ENCODE measurements around the gene RTN4RL1. TPM values are rescaled to one million over a fixed set of nuclear protein-coding genes. Genes with fewer than 3 reads are reported as not detected.

RTN4RL1 gene
- total and polyA plus RNA-seq, 2 of the 13 experiments (the other 11 are each of a cell fraction or from before 2014, with no cell fraction given) = 0.01 TPM; not detected in 1

DNA sequence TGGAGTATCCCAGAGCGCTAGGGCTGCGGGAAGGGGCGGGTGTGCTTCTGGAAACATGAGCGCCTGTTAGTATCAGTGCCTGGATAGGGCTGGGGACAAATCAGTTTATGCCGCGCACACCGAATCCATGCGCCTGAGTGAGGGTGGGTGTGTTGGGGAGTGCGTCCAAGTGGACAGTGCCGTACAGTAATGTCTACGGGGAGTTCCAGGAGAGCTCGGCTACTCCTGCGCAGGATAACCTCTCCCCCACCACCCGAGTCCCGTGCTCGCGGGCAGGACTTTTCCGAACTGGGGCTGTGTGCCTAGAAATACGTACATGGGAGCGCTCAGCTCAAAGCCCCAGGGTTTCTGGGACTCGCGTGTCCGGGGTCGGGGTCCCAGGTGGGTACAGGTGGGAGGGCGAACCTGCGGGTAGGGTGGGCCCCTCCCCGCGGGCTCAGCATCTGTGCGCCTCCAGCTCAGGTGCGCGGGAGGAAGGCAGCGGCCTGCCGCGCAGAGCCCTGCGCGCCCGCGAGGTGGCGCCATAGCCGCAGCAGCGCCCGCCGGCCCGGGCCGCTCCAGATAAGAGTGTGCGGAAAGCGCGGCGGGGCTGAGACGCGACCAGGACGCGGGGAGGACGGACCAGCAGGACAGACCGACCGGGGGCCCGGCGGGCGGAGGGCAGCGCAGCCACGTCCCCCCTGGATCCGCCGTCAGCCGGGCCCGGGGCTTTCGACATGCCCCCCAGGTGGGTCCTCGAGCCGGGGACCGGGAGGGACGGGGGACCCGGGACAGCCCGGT is 29.6 kb upstream of the RTN4RL1 start, which contains the start of gene HIC1 (continued):
- TF ChIP-seq ZNF496 (CRISPR knock-in tag; IDR thresholded peaks at IDR 0.05; ENCODE audit: insufficient replicate concordance) = no peak
- TF ChIP-seq ETV5 (CRISPR knock-in tag; IDR thresholded peaks at IDR 0.05; ENCODE audit: borderline replicate concordance) = peak; percentile 33; the same call in 1 of the 2 replicates
- TF ChIP-seq MTF1 (CRISPR knock-in tag; IDR thresholded peaks at IDR 0.05) = no peak
- TF ChIP-seq GMEB1 (CRISPR knock-in tag; IDR thresholded peaks at IDR 0.05; ENCODE audit: borderline replicate concordance) = no peak
- TF ChIP-seq GRHL1 (CRISPR knock-in tag; conservative IDR thresholded peaks at IDR 0.05) = no peak
- no peak for TF ChIP-seq ZNF431 (CRISPR knock-in tag; IDR thresholded peaks at IDR 0.05; ENCODE audit: borderline replicate concordance, low read depth)
- no peak for TF ChIP-seq RFXAP (CRISPR knock-in tag; IDR thresholded peaks at IDR 0.05; ENCODE audit: borderline replicate concordance)
- no peak for TF ChIP-seq ZBTB21 (CRISPR knock-in tag; IDR thresholded peaks at IDR 0.05)
- TF ChIP-seq HOXD1 (CRISPR knock-in tag; IDR thresholded peaks at IDR 0.05) = no peak
- no peak for TF ChIP-seq HOXA9 (CRISPR knock-in tag; IDR thresholded peaks at IDR 0.05; ENCODE audit: borderline replicate concordance)
- TF ChIP-seq, protein P1, sequence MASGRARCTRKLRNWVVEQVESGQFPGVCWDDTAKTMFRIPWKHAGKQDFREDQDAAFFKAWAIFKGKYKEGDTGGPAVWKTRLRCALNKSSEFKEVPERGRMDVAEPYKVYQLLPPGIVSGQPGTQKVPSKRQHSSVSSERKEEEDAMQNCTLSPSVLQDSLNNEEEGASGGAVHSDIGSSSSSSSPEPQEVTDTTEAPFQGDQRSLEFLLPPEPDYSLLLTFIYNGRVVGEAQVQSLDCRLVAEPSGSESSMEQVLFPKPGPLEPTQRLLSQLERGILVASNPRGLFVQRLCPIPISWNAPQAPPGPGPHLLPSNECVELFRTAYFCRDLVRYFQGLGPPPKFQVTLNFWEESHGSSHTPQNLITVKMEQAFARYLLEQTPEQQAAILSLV (CRISPR knock-in tag; IDR thresholded peaks at IDR 0.05; ENCODE audit: borderline replicate concordance) = no peak
- TF ChIP-seq EP300 (IDR thresholded peaks at IDR 0.05; ENCODE audit: low read depth in 2 of 2, low read length in 2 of 2) = no peak
- TF ChIP-seq EP300 (CRISPR knock-in tag; IDR thresholded peaks at IDR 0.05; ENCODE audit: borderline replicate concordance) = no peak
- no peak for TF ChIP-seq PREB (CRISPR knock-in tag; IDR thresholded peaks at IDR 0.05)
- TF ChIP-seq MXD4 (CRISPR knock-in tag; IDR thresholded peaks at IDR 0.05) = 0 out of 2 replicates have a peak, but pooled peaks have one; percentile 32
- TF ChIP-seq ATF3 (CRISPR knock-in tag; IDR thresholded peaks at IDR 0.05) = no peak
- no peak for TF ChIP-seq NFRKB (IDR thresholded peaks at IDR 0.05)
- TF ChIP-seq GZF1 (CRISPR knock-in tag; IDR thresholded peaks at IDR 0.05) = no peak
- TF ChIP-seq ZNF841 (CRISPR knock-in tag; IDR thresholded peaks at IDR 0.05; ENCODE audit: borderline replicate concordance) = no peak
- TF ChIP-seq AKAP8 (CRISPR knock-in tag; IDR thresholded peaks at IDR 0.05) = no peak
- peak; percentile 32; the same call in 1 of the 2 replicates for TF ChIP-seq ZC3H13 (CRISPR knock-in tag; IDR thresholded peaks at IDR 0.05)
- no peak for TF ChIP-seq SRSF4 (IDR thresholded peaks at IDR 0.05; ENCODE audit: low read depth, low read length, poor library complexity, severe bottlenecking)
- no peak for TF ChIP-seq ZSCAN25 (CRISPR knock-in tag; IDR thresholded peaks at IDR 0.05)
- TF ChIP-seq HNRNPLL (IDR thresholded peaks at IDR 0.05; ENCODE audit: low read depth, low read length, poor library complexity, severe bottlenecking) = peak; percentile 70
- TF ChIP-seq TGIF2 (CRISPR knock-in tag; IDR thresholded peaks at IDR 0.05) = no peak

All from HepG2 (cell line).